GM18868 (cell line): ENCODE data around the gene MSI1.

Source experiments
- ATAC-seq: cut with Tn5 transposase; IDR thresholded peaks from one replicate; pipeline ENCODE4 v1.9.1; 2021; ENCODE audit warnings: mild to moderate bottlenecking, moderate library complexity; ENCODE audit not compliant: unreplicated experiment

Gene MSI1

GRCh38 chr12:120324841-120325417, 44.0 kb downstream of the MSI1 start:
- no peak for ATAC-seq

- no peak for ATAC-seq
Observed at GRCh38 chr12:120323772-120324171, 45.2 kb downstream of the MSI1 start.

- no peak for ATAC-seq
Observed at GRCh38 chr12:120321382-120322202, 47.4 kb downstream of the MSI1 start.

- ATAC-seq, result peak; percentile 99
Observed at GRCh38 chr12:120317224-120318105, 51.5 kb downstream of the MSI1 start.

GRCh38 chr12:120316798-120317223, 52.2 kb downstream of the MSI1 start:
- ATAC-seq, result no peak

- no peak for ATAC-seq
Observed at GRCh38 chr12:120314220-120314619, 54.7 kb downstream of the MSI1 start.

GRCh38 chr12:120301962-120302815, 66.8 kb downstream of the MSI1 start, which contains the start of gene SIRT4:
Gene SIRT4 (plus strand): TSS chr12:120302321. CDS start chr12:120303562, 1,241 bp downstream.
- peak; percentile 94 for ATAC-seq

- ATAC-seq, result peak; percentile 53
Observed at GRCh38 chr12:120292661-120293531, 76.1 kb downstream of the MSI1 start, which contains the start of gene RNU4-1. Gene RNU4-1 (minus strand): TSS chr12:120293237.

- peak; percentile 8 for ATAC-seq
Observed at GRCh38 chr12:120292411-120292660, 76.6 kb downstream of the MSI1 start.
